Measurements from ENCODE around the gene FYCO1. TPM values are rescaled to one million over a fixed set of nuclear protein-coding genes. Genes with fewer than 3 reads are reported as not detected.

The FYCO1 gene
- total and polyA plus RNA-seq, 2 of the 13 experiments (the other 11 are each of a cell fraction or from before 2014, with no cell fraction given), result 2.7 to 4.2 TPM

GRCh38 chr3:45995236-45996192, at the start of gene FYCO1 (continued):
- TF ChIP-seq MLXIP (CRISPR knock-in tag; IDR thresholded peaks at IDR 0.05; ENCODE audit: borderline replicate concordance), result no peak
- TF ChIP-seq SP2 (CRISPR knock-in tag; IDR thresholded peaks at IDR 0.05), result no peak
- no peak for TF ChIP-seq SP1 (IDR thresholded peaks at IDR 0.05)
- peak; percentile 43; the same call in 1 of the 2 replicates for TF ChIP-seq SP1 (CRISPR knock-in tag; IDR thresholded peaks at IDR 0.05)
- TF ChIP-seq SIX4 (CRISPR knock-in tag; IDR thresholded peaks at IDR 0.05), result no peak
- 0 out of 2 replicates have a peak, but pooled peaks have one; percentile 36 for TF ChIP-seq ZNF543 (CRISPR knock-in tag; IDR thresholded peaks at IDR 0.05)
- TF ChIP-seq RBM22 (optimal IDR thresholded peaks at IDR 0.05; ENCODE audit: low read length), result no peak
- no peak for TF ChIP-seq DNMT3B (CRISPR knock-in tag; conservative IDR thresholded peaks at IDR 0.05)
- TF ChIP-seq BCLAF1 (IDR thresholded peaks at IDR 0.05), result no peak
- no peak for TF ChIP-seq PPARG (CRISPR knock-in tag; conservative IDR thresholded peaks at IDR 0.05)
- peak; percentile 90 for TF ChIP-seq HINFP (CRISPR knock-in tag; IDR thresholded peaks at IDR 0.05; ENCODE audit: low read depth)
- no peak for TF ChIP-seq THRA (CRISPR knock-in tag; IDR thresholded peaks at IDR 0.05; ENCODE audit: borderline replicate concordance)
- 0 out of 2 replicates have a peak, but pooled peaks have one; percentile 60 for TF ChIP-seq ZBTB4 (CRISPR knock-in tag; IDR thresholded peaks at IDR 0.05; ENCODE audit: borderline replicate concordance)
- no peak for TF ChIP-seq CC2D1A (CRISPR knock-in tag; IDR thresholded peaks at IDR 0.05)

Measured in HepG2 (cell line).